ENCODE data around the gene MLX. TPM values are rescaled to one million over a fixed set of nuclear protein-coding genes. Genes with fewer than 3 reads are reported as not detected.

MLX gene
- total RNA-seq, 1 experiment from 2014 or later: 45.3 TPM

- H4K5ac ChIP-seq (ENCODE audit: insufficient read length, low read depth, low read length): no peak overlapping the region
- H3T11ph ChIP-seq (ENCODE audit: low read length): no peak overlapping the region
- H4K8ac ChIP-seq (replicated peaks; ENCODE audit: insufficient read length, low read depth, low read length): no peak overlapping the region
- no peak overlapping the region for H3K14ac ChIP-seq (ENCODE audit: insufficient read depth, low read length)
- no peak overlapping the region for H2BK5ac ChIP-seq (ENCODE audit: insufficient read length, low read length)
- H3K23me2 ChIP-seq (ENCODE audit: insufficient read length, low read depth, low read length, poor library complexity, severe bottlenecking): no peaks in the 10 kb centered on the region
- H2BK15ac ChIP-seq (ENCODE audit: low read depth, low read length): no peak overlapping the region
- H3K27me3 ChIP-seq (ENCODE audit: insufficient read depth, low read length): no peaks in the 10 kb centered on the region
- no peak overlapping the region for H3K4ac ChIP-seq (ENCODE audit: low read depth, low read length)
- no peaks in the 10 kb centered on the region for H3K9me3 ChIP-seq (ENCODE audit: control insufficient read depth, low read depth, low read length)
- H3K4me1 ChIP-seq (ENCODE audit: insufficient read depth, low read length): no peaks in the 10 kb centered on the region
- no CpG with 5 or more reads among the region's 6 CpGs for WGBS (ENCODE audit: extremely low coverage, insufficient read length, low lambda C conversion rate)
- H3K4me1 Mint-ChIP-seq: peaks cover 3 to 11% of the 10 kb centered on the region in 2 experiments; a peak in 3 of 4 replicates
- H2BK120ac ChIP-seq (ENCODE audit: low read depth, low read length, poor library complexity, severe bottlenecking): no peak overlapping the region
- H3K27me3 Mint-ChIP-seq (ENCODE audit: low read depth): peaks cover 21% of the 10 kb centered on the region
- H3K36me3 Mint-ChIP-seq (ENCODE audit: insufficient read depth in 1 of 3, low read depth in 3 of 3): peaks cover 0 to 19% (median 16%) of the 10 kb centered on the region in 3 experiments; a peak in 6 of 7 replicates
- no peak overlapping the region for H2BK20ac ChIP-seq (ENCODE audit: low read depth, low read length, poor library complexity, severe bottlenecking)
- H3K23ac ChIP-seq (ENCODE audit: insufficient read length, low read depth, low read length): no peak overlapping the region
- H3K27ac ChIP-seq (ENCODE audit: insufficient read length, low read depth, low read length): no peak overlapping the region
- H3K18ac ChIP-seq (ENCODE audit: insufficient read length, low read depth, low read length): no peak overlapping the region
- DNase-seq: no peak
- no peaks in the 10 kb centered on the region for H3K79me1 ChIP-seq (ENCODE audit: insufficient read depth, low read depth, low read length, poor library complexity, severe bottlenecking)
- no peak overlapping the region for H2AK5ac ChIP-seq (ENCODE audit: insufficient read length, low read length)
- H3K4me3 Mint-ChIP-seq: no peak overlapping the region
- H2BK12ac ChIP-seq (ENCODE audit: insufficient read length, low read depth, low read length): no peak overlapping the region
- no peaks in the 10 kb centered on the region for H3K79me2 ChIP-seq (ENCODE audit: insufficient read depth, low read length)
- H3K9me3 Mint-ChIP-seq: 0 out of 5 replicates have a peak, but pooled peaks cover 0 to 3% of the 10 kb centered on the region in 2 experiments
- no peaks in the 10 kb centered on the region for H4K20me1 ChIP-seq (ENCODE audit: control insufficient read depth, insufficient read depth, insufficient read length)
- H3K4me2 ChIP-seq (ENCODE audit: insufficient read depth, insufficient read length, low read length): no peak overlapping the region
- TF ChIP-seq, protein P1, sequence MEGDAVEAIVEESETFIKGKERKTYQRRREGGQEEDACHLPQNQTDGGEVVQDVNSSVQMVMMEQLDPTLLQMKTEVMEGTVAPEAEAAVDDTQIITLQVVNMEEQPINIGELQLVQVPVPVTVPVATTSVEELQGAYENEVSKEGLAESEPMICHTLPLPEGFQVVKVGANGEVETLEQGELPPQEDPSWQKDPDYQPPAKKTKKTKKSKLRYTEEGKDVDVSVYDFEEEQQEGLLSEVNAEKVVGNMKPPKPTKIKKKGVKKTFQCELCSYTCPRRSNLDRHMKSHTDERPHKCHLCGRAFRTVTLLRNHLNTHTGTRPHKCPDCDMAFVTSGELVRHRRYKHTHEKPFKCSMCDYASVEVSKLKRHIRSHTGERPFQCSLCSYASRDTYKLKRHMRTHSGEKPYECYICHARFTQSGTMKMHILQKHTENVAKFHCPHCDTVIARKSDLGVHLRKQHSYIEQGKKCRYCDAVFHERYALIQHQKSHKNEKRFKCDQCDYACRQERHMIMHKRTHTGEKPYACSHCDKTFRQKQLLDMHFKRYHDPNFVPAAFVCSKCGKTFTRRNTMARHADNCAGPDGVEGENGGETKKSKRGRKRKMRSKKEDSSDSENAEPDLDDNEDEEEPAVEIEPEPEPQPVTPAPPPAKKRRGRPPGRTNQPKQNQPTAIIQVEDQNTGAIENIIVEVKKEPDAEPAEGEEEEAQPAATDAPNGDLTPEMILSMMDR (conservative IDR thresholded peaks at IDR 0.05): no peak
- no peak overlapping the region for H3K56ac ChIP-seq (ENCODE audit: insufficient read length, low read depth, low read length)
- no peak overlapping the region for H3K27ac Mint-ChIP-seq
- H2AFZ ChIP-seq (ENCODE audit: low read length): no peak overlapping the region
- H3K9ac ChIP-seq (ENCODE audit: extremely low read depth, insufficient read length, low read length): no peak overlapping the region
- no peak overlapping the region for H4K91ac ChIP-seq (ENCODE audit: insufficient read length, low read depth, low read length)
Measured at GRCh38 chr17:42526031-42526444, 40.9 kb upstream of the MLX start.
